HCEC 1CT (cell line): ENCODE measurements around the gene RGPD4.

ENCODE experiments used
- DNase-seq: peaks from one replicate; pipeline ENCODE4 v3.0.0-alpha.2; 2017

RGPD4 gene

DNA sequence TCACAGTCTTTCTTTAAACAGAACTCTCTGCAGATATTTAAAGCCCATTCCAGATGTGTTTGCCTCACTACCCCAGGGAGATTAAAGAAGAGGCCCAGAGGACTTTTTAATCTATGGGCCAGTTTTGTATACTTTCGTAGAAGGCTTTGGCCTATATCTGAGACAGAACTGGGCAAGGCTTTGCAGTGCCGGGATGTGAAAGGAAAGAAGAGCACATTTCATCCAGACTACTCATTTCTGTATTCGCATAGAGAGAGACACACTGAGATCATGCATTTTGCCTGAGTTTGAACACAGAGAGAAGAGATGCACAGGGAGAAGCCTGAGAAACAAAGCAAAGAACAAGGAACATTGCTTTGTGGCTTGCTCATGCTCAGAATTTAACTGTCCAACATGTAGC, 104.7 kb downstream of the RGPD4 start:
- no peak for DNase-seq

DNA sequence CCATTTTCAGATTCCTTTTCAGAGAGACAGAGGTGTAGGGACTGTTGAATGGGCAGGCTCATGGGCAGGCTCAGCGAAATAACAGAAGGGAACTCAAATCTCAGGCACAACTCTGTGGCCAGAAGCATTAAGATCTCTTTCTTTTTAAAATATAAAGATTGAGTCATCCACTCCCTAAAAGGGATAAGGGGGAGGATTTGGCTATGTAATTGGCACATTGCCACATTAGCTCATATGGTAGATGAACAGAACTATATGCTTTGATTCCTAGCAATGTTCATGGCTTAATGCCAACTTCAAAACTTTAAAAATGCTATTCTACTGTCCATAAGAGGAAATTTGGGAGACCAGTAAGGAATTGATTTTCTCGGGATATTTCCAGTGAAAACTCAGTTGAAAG, 105.8 kb downstream of the RGPD4 start:
- DNase-seq: no peak

DNA sequence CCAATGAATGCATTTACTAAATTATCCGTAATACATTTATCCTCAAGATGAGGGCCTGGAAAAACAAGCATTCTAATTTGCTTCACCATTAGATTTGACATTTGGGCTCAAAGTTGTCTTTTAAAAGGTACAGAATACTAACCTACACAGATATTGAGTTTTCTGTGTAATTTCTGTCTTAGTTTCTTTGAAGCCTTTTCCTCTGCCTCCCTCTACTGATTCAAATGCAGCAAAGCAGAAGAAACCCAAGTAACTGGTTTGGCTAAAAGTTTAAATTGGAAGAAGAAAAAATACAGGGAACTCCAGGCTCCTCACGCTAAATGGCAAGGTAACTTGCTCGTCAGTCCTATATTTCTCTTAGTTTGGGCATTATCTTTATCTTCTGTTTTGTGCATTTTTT, 106.3 kb downstream of the RGPD4 start:
- DNase-seq: no peak

DNA sequence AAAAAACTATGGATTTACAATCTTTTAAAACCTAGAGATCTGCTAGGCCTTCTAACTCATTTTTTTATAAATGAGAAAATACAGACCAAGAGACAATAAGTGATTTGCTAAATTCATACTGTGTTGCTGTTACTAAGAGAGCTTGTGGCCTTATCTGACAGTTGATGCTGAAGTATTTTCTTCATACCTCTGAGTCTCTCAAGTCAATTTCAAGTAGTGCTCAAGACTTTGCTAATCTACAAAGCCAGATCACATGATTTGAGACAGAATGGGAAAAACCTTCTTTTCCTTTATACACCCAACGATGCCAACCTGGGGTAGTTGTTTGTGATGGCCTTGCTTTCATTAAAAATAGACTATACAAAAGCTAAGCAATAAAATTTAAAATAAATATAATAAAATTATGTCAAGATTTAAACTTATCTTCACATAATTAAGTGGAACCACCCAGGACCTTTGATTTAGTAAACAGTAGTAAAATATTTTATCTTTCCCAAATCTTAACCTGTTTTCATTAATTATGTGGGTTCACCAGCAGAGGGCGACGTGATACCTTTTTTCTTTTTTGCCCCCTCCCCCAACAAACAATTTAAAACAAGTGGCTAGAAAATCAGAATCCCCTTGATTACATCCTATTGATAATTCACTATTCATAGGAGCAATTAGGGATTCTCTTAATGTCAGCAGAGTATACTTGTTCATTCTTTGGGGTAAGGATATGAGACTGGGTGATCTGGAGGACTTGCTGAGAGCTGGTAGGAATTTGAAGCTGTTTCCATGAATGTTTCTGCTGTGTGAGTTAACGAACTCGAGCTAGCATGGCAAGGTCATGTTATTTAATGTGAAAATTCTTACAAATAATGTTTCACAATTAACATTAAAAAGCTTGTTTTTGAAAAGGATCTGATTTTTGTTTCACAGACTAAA, 110.0 kb downstream of the RGPD4 start:
- no peak for DNase-seq
